Activated naive CD8-positive, alpha-beta T cell treated with anti-CD3 and anti-CD28 coated beads, Interleukin-2, amount 50 U/mL, for 24 hours (primary cell): ENCODE measurements around the gene INTS2.

Experiments used
- ATAC-seq: fragments of 150-1000 bp; cut with Tn5 transposase; one replicate; pipeline ENCODE4 v1.10.0; 2021
- DNase-seq: peaks from one replicate; pipeline ENCODE4 v3.0.0; 2021
- H3K27ac Mint-ChIP-seq: one replicate; pipeline ENCODE4 v1.8.0; 2021; ENCODE audit warnings: mild to moderate bottlenecking, mixed read lengths
- H3K27me3 Mint-ChIP-seq: one replicate; pipeline ENCODE4 v1.8.0; 2021; ENCODE audit warnings: mixed read lengths
- H3K36me3 Mint-ChIP-seq: one replicate; pipeline ENCODE4 v1.8.0; 2021; ENCODE audit warnings: low read depth, mixed read lengths
- H3K4me1 Mint-ChIP-seq: one replicate; pipeline ENCODE4 v1.8.0; 2021; ENCODE audit warnings: mixed read lengths
- H3K4me3 Mint-ChIP-seq: one replicate; pipeline ENCODE4 v1.8.0; 2021; ENCODE audit warnings: mild to moderate bottlenecking, moderate library complexity, mixed read lengths
- H3K9me3 Mint-ChIP-seq: one replicate; pipeline ENCODE4 v1.8.0; 2021; ENCODE audit warnings: mixed read lengths

The INTS2 gene, protein sequence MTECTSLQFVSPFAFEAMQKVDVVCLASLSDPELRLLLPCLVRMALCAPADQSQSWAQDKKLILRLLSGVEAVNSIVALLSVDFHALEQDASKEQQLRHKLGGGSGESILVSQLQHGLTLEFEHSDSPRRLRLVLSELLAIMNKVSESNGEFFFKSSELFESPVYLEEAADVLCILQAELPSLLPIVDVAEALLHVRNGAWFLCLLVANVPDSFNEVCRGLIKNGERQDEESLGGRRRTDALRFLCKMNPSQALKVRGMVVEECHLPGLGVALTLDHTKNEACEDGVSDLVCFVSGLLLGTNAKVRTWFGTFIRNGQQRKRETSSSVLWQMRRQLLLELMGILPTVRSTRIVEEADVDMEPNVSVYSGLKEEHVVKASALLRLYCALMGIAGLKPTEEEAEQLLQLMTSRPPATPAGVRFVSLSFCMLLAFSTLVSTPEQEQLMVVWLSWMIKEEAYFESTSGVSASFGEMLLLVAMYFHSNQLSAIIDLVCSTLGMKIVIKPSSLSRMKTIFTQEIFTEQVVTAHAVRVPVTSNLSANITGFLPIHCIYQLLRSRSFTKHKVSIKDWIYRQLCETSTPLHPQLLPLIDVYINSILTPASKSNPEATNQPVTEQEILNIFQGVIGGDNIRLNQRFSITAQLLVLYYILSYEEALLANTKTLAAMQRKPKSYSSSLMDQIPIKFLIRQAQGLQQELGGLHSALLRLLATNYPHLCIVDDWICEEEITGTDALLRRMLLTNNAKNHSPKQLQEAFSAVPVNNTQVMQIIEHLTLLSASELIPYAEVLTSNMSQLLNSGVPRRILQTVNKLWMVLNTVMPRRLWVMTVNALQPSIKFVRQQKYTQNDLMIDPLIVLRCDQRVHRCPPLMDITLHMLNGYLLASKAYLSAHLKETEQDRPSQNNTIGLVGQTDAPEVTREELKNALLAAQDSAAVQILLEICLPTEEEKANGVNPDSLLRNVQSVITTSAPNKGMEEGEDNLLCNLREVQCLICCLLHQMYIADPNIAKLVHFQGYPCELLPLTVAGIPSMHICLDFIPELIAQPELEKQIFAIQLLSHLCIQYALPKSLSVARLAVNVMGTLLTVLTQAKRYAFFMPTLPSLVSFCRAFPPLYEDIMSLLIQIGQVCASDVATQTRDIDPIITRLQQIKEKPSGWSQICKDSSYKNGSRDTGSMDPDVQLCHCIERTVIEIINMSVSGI

GRCh38 chr17:61927208-61928100 is at the start of gene INTS2:
Gene INTS2, minus strand, starts transcription at chr17:61927982. Its CDS starts 1,338 bp downstream, at chr17:61926644.
- Mint-ChIP-seq H3K9me3 (no peaks in the 10 kb centered on the region), H3K27me3 (peaks cover 2% of the 10 kb centered on the region), H3K4me1 (peaks cover 25% of the 10 kb centered on the region), H3K4me3 (peak within 1 kb of the TSS; percentile 96), H3K36me3 (peaks cover 19% of the 10 kb centered on the region), H3K27ac (peak within 1 kb of the TSS; percentile 94)
- DNase-seq, result peak; percentile 97
- ATAC-seq, result peak; percentile 91

DNA sequence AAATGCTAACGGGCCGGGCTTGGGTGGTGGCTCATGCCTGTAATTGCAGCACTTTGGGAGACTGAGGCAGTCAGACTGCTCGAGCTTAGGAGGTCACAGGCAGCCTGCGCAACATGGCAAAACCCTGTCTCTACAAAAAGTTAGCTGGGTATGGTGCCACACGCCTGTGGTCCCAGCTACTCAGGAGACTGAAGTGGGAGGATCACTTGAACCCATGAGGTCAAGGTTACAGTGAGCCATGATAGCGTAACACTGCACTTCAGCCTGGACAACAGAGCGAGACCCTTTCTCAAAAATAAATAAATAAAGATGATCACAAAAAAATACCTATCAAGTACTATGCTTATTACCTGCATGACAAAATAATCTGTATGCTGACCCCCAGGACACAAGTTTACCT is 46.3 kb upstream of the INTS2 start:
- DNase-seq, result no peak
- peaks cover 11% of the 10 kb centered on the region for H3K4me1 Mint-ChIP-seq
- no peaks in the 10 kb centered on the region for H3K27me3 Mint-ChIP-seq
- peaks cover 27% of the 10 kb centered on the region for H3K36me3 Mint-ChIP-seq
- no peaks in the 10 kb centered on the region for H3K9me3 Mint-ChIP-seq
- H3K27ac Mint-ChIP-seq, result no peak overlapping the region
- ATAC-seq, result no peak
- H3K4me3 Mint-ChIP-seq, result no peak overlapping the region

DNA sequence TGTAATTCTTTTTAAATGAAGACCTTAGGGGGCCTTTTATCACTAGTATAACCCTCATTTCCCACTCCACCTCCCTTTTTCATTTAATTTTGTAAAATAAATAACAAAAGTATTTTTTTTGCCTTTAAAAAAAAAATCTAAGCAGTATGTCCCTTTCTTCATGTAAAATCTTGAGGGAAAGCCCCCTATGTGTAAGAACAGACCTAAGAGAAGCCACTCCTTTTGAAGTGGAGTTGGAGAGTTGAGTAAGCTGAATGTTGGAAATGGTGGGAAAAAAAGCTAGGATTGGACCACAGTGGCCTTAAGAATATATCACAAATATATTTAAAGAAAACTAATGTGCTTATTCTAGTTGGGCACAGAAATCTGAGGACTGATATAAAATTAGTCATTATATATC is 44.5 kb upstream of the INTS2 start:
- DNase-seq (no peak), ATAC-seq (no peak)
- Mint-ChIP-seq H3K27ac (no peak overlapping the region), H3K4me3 (no peak overlapping the region), H3K36me3 (peaks cover 25% of the 10 kb centered on the region), H3K9me3 (no peaks in the 10 kb centered on the region), H3K27me3 (no peaks in the 10 kb centered on the region), H3K4me1 (peaks cover 11% of the 10 kb centered on the region)

DNA sequence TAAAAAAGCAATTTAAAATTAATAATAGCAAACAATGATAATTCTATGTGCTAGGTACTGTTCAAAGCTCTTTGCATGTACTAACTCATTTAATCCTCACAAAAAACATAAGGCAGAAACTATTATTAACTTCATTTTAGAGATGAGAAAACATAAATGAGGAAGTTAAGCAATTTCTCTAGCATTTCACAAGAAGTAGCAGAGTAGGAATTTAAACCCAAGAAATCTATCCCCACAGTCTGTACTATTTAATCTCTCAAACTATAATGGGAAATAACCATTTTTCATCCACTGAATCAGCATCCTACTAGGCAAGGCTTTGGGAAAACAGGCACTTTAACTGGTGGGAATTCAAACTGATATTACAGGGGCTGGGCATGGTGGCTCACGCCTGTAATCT is 42.2 kb upstream of the INTS2 start:
- no peak overlapping the region for H3K4me3 Mint-ChIP-seq
- H3K4me1 Mint-ChIP-seq, result peaks cover 1% of the 10 kb centered on the region
- no peaks in the 10 kb centered on the region for H3K27me3 Mint-ChIP-seq
- H3K9me3 Mint-ChIP-seq, result no peaks in the 10 kb centered on the region
- no peak for ATAC-seq
- no peak for DNase-seq
- H3K36me3 Mint-ChIP-seq, result peaks cover 25% of the 10 kb centered on the region
- no peak overlapping the region for H3K27ac Mint-ChIP-seq

- Mint-ChIP-seq H3K27me3 (no peaks in the 10 kb centered on the region), H3K27ac (no peak overlapping the region), H3K4me1 (no peaks in the 10 kb centered on the region), H3K36me3 (peaks cover 24% of the 10 kb centered on the region), H3K9me3 (no peaks in the 10 kb centered on the region), H3K4me3 (no peak overlapping the region)
- no peak for ATAC-seq
- no peak for DNase-seq
Observed at GRCh38 chr17:61968757-61969156, 41.0 kb upstream of the INTS2 start.

- no peak overlapping the region for H3K27ac Mint-ChIP-seq
- H3K27me3 Mint-ChIP-seq, result no peaks in the 10 kb centered on the region
- H3K36me3 Mint-ChIP-seq, result peaks cover 28% of the 10 kb centered on the region
- ATAC-seq, result no peak
- DNase-seq, result no peak
- no peaks in the 10 kb centered on the region for H3K9me3 Mint-ChIP-seq
- H3K4me3 Mint-ChIP-seq, result no peak overlapping the region
- H3K4me1 Mint-ChIP-seq, result no peaks in the 10 kb centered on the region
Observed at GRCh38 chr17:61967729-61968128, 39.9 kb upstream of the INTS2 start.

DNA sequence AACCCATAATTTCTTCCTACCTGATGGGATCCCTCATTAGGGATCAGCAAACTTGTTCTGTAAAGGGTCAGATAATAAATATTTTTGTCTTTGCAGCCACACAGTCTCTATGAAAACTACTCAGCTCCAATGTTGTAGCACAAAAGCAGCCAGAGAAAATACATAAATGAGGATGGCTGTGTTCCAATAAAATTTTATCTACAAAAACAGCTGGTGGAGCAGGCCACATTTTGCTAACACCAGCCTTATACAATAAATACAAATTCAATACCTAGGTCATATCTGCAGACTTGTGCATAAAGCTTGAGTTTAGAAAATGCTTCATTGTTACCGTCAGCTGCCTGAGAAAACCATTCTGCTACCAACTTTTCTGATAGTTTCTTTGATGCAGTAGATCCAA is 38.4 kb upstream of the INTS2 start:
- no peak overlapping the region for H3K4me3 Mint-ChIP-seq
- no peak overlapping the region for H3K27ac Mint-ChIP-seq
- no peaks in the 10 kb centered on the region for H3K27me3 Mint-ChIP-seq
- H3K9me3 Mint-ChIP-seq, result no peaks in the 10 kb centered on the region
- peaks cover 26% of the 10 kb centered on the region for H3K36me3 Mint-ChIP-seq
- no peaks in the 10 kb centered on the region for H3K4me1 Mint-ChIP-seq
- no peak for DNase-seq
- ATAC-seq, result no peak

GRCh38 chr17:61955619-61956018 is 27.8 kb upstream of the INTS2 start:
- no peaks in the 10 kb centered on the region for H3K4me1 Mint-ChIP-seq
- no peak overlapping the region for H3K27ac Mint-ChIP-seq
- H3K27me3 Mint-ChIP-seq, result no peaks in the 10 kb centered on the region
- no peak for ATAC-seq
- no peak overlapping the region for H3K4me3 Mint-ChIP-seq
- no peaks in the 10 kb centered on the region for H3K9me3 Mint-ChIP-seq
- DNase-seq, result no peak
- H3K36me3 Mint-ChIP-seq, result peaks cover 24% of the 10 kb centered on the region

DNA sequence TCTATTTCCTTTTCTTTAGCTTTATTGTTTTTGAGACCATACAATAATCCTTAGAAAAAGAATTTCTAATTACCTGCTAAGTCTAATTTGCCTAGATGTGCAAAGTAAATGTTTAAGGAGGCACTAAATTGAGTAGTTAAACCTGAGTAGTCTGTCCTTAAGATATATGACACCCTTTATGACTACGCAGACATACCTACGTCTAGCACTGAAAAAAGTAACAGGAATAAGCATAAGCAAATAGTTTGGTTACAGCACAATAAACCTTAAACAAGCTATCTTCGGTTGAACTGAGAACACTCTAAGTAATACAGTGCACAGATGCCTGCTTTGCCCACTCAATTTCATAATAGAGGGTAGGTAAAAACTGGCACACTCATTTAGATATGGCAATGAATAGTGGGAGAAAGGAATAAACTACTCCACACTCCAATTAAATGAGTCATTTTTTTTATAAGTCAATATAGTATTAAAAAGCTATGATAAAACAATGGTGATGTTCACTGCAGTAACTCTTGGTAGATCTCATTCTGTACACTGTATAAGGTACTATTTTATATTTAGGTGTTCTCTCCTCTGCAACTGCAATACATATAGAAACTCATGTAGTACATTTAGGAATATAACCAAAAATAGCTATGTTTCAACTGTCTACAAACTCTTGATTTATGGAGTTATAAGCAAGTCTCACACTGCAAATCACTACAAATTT is 19.7 kb upstream of the INTS2 start:
- no peak for DNase-seq
- no peaks in the 10 kb centered on the region for H3K27me3 Mint-ChIP-seq
- H3K4me3 Mint-ChIP-seq, result no peak overlapping the region
- peaks cover 20% of the 10 kb centered on the region for H3K36me3 Mint-ChIP-seq
- no peak overlapping the region for H3K27ac Mint-ChIP-seq
- no peaks in the 10 kb centered on the region for H3K4me1 Mint-ChIP-seq
- H3K9me3 Mint-ChIP-seq, result no peaks in the 10 kb centered on the region
- ATAC-seq, result no peak

DNA sequence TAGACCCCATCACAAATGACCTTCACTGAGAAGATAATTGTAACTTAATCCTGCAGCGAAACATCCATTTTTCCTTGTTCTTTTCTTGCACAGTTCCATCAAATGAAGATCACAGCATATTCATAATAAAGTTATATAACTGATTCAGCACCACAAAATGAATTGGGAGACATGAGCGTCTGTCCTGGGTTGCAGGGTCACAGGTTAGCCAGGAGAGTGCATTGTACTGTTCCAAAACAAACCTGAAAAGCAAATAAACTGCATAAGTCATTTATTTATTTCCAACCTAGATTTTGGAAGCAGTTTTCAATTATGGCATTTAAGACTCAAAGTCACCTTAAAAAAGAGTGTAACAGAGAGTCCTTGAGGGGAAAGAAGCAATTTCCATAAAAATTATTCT is 18.6 kb upstream of the INTS2 start:
- no peak overlapping the region for H3K27ac Mint-ChIP-seq
- DNase-seq, result no peak
- H3K36me3 Mint-ChIP-seq, result peaks cover 19% of the 10 kb centered on the region
- H3K4me3 Mint-ChIP-seq, result no peak overlapping the region
- no peaks in the 10 kb centered on the region for H3K4me1 Mint-ChIP-seq
- no peaks in the 10 kb centered on the region for H3K27me3 Mint-ChIP-seq
- no peaks in the 10 kb centered on the region for H3K9me3 Mint-ChIP-seq
- no peak for ATAC-seq

GRCh38 chr17:61943117-61943516 is 15.3 kb upstream of the INTS2 start:
- H3K9me3 Mint-ChIP-seq, result no peaks in the 10 kb centered on the region
- H3K36me3 Mint-ChIP-seq, result peaks cover 15% of the 10 kb centered on the region
- no peak overlapping the region for H3K4me3 Mint-ChIP-seq
- H3K4me1 Mint-ChIP-seq, result no peaks in the 10 kb centered on the region
- H3K27ac Mint-ChIP-seq, result no peak overlapping the region
- no peak for DNase-seq
- no peak for ATAC-seq
- no peaks in the 10 kb centered on the region for H3K27me3 Mint-ChIP-seq

DNA sequence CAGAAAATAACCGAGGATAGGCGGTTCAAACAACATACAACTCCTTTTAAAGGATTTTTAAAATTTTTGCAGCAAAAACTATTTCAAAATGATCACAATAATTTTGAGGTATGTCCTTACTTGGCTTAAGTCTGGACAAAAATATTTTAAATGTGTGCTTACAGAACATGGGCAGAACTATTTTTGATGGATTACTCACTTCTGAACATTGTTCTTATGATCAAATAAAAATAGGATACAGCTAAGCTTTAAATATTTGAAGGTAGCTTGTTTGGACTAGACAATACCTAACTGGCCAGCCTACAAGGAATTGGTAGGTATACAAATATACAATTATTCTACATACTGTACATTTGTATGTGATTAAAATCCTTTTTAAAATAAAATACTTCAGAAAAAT is 14.3 kb upstream of the INTS2 start:
- no peak for ATAC-seq
- H3K36me3 Mint-ChIP-seq, result peaks cover 15% of the 10 kb centered on the region
- H3K27me3 Mint-ChIP-seq, result no peaks in the 10 kb centered on the region
- H3K4me1 Mint-ChIP-seq, result no peaks in the 10 kb centered on the region
- no peak overlapping the region for H3K27ac Mint-ChIP-seq
- no peak overlapping the region for H3K4me3 Mint-ChIP-seq
- no peak for DNase-seq
- H3K9me3 Mint-ChIP-seq, result no peaks in the 10 kb centered on the region

DNA sequence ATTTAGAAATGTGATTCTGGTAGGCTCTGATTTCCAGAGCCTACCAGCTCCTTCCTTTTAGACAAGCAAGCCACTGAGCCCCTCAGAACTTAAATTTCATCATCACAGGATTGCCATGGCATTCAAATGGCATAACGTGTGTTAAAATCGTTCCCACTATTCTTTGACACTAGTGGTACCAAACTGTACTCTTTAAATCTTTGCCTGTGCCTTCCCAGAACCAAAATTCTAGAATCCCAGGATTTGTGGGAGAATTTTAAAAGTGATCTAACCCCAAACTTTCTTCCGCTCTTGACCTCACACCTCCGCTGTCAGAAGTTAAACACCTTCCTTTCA is 287 bp upstream of the INTS2 start:
- H3K27ac Mint-ChIP-seq, result peak overlapping the region; percentile 94
- peak overlapping the region; percentile 96 for H3K4me3 Mint-ChIP-seq
- peaks cover 16% of the 10 kb centered on the region for H3K36me3 Mint-ChIP-seq
- ATAC-seq, result no peak
- no peaks in the 10 kb centered on the region for H3K9me3 Mint-ChIP-seq
- peaks cover 2% of the 10 kb centered on the region for H3K27me3 Mint-ChIP-seq
- DNase-seq, result no peak
- H3K4me1 Mint-ChIP-seq, result peaks cover 25% of the 10 kb centered on the region
